Subcutaneous adipose tissue (tissue), 4 donors: ENCODE results near the gene DELE1. TPM values are rescaled to one million over a fixed set of nuclear protein-coding genes. Genes with fewer than 3 reads are reported as not detected.

ENCODE experiments used
- total RNA-seq, 4 donors: library from RNA; depleted of rRNA; stranded (reverse); fragments of >200 nt; gene quantifications; one replicate each; pipeline ENCODE4 v1.1.0, GENCODE V29; 2016
- TF ChIP-seq, protein P1 (sequence below): fragments of 450-650 bp; IDR thresholded peaks from one replicate; pipeline ENCODE4 v1.5.1; 2016; ENCODE audit warnings: low read depth, mild to moderate bottlenecking, control low read depth, antibody characterized with exemption, moderate library complexity

Gene DELE1
- total RNA-seq, 4 donors from 2014 or later, result 46.3 to 88.9 (median 77.6) TPM

DNA sequence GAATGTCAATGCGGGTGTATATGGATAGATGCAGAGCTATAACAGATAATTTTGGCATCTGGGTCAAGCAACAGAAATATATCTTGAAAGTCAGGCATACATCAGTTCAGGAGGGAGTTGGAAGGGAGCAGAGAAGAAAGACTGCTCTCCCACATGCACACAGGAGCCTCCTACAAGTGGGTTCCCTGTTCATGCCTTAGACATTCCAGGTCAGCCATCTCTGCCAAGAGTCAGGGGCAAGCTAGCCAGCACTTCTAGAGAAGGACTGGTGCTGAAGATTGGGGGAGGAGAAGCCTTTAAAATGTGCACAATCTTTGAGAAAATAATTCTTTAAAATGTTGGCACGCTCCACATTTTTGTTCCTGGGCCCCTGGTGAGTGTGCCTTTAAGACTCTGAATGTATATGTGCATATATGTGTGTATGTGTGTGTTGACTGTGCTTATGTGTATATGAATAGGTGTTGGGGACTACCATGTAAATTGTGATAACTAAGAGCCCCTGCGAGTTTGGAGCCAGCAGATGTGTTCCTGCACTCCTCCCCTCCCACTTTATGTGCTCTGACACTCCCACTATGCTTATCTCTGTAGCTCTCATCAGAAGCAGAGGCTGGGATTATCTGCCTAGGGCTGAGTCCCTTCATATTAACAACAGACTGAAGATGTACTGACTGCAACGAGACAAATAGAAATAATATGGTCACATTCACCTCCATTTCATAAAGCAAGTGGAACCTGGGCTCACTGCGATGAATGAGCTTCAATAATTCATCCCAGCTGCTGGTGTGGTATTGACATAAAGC is 21.5 kb upstream of the DELE1 start:
- TF ChIP-seq, protein P1, sequence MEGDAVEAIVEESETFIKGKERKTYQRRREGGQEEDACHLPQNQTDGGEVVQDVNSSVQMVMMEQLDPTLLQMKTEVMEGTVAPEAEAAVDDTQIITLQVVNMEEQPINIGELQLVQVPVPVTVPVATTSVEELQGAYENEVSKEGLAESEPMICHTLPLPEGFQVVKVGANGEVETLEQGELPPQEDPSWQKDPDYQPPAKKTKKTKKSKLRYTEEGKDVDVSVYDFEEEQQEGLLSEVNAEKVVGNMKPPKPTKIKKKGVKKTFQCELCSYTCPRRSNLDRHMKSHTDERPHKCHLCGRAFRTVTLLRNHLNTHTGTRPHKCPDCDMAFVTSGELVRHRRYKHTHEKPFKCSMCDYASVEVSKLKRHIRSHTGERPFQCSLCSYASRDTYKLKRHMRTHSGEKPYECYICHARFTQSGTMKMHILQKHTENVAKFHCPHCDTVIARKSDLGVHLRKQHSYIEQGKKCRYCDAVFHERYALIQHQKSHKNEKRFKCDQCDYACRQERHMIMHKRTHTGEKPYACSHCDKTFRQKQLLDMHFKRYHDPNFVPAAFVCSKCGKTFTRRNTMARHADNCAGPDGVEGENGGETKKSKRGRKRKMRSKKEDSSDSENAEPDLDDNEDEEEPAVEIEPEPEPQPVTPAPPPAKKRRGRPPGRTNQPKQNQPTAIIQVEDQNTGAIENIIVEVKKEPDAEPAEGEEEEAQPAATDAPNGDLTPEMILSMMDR, result no peak

DNA sequence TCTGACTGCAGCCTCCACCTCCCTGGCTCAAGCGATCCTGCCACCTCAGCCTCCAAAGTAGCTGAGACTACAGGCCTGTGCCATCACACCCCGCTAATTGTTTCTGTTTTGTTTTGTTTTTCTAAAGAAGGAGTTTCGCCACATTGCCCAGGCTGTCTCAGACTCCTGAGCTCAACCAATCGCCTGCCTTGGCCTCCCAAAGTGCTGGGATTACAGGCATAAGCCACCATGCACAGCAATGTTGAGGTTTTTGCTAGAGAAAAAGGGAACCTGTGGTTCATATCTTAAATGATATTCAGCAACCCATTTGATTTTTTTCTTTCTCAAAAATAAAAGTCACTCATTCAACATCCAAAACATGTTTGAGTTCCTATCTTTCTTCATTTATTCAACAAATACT is 20.4 kb upstream of the DELE1 start:
- TF ChIP-seq, protein P1, result no peak

DNA sequence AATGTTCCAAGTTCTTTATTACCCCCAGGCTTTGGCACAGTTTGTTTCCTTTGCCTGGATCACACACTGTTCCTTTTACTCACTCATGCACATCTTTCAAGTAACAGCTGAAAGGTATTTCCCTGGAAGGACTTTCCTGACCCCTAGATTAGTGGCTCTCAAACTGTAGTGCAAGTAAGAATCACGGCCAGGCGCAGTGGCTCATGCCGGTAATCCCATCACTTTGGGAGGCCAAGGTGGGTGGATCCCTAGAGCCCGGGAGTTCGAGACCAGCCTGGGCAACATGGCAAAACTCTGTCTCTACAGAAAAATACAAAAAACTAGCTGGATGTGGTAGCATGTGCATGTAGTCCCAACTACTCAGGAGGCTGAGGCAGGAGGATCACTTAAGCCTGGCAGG is 19.1 kb upstream of the DELE1 start:
- TF ChIP-seq, protein P1, result no peak

DNA sequence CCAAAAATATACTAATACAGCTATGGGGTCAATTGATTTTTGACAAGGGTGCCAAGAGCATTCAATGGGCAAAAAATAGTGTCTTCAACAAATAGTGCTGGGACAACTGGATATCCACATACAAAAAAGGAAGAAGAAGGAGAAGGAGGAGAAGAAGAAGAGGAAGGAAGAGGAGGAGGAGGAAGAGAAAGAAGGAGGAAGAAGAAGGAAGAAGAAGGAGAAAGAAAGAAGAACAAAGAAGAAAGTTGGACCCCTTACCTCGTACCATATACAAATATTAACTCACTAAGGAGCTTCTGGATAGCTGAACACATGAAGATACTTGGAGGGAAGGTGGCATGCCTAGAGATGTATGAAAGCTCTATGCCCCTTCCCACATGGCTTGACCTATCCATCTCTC is 17.2 kb upstream of the DELE1 start:
- TF ChIP-seq, protein P1, result no peak

DNA sequence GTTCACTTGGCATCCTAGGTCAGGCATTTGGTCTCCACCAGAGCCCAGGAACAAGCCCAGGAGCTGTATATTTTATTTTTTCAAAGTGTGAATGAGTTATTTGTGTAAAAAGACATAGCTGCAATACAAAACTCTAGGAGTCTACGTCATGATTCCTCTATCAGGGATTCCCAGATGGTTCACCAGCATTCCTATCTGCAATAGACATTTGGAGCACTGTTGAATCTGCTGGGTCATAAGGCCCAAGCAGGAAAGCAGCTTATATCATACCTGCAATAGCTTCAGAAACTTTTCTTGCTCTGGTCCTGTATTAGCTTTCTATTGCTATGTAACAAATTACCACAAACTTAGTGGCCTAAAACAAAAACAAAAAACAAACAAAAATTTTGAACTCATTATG is 16.7 kb upstream of the DELE1 start:
- TF ChIP-seq, protein P1, result no peak

DNA sequence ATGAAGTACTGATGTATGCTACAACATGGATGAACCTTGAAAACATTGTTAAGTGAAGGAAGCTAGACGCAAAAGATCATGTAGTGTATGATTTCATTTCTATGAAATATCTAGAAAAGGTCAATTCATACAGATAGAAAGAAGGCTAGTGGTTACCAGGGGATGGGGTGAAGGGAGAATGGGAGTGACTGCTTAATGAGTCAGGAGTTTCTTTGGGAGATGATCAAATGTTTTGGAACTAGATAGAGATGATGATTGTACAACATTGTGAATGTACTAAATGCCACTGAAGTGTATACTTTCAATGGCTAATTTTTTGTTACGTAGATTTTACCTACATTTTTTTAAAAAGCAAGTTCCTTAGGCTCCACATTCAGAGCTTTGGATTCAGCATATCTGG is 14.9 kb upstream of the DELE1 start:
- TF ChIP-seq, protein P1, result no peak

DNA sequence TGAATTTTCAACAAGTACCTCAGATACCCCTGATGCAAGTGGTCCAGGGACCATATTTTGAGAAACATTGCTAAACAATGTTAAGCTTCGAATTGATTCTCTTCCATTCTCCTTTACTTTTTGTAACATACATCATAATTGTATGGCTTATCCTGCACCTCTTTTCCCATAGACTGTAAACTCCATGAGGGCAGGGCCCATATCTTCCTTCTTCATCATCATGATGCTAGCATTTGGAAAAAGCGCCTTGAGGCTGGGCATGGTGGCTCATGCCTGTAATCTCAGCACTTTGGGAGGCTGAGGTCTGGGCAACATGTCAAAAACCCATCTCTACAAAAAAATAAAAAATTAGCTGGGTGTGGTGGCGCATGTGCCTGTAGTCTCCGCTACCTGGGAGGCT is 14.5 kb upstream of the DELE1 start:
- TF ChIP-seq, protein P1, result no peak
